HG02642 (cell line): ENCODE results near the gene PHF23.
A peak's percentile ranks its signal among the peaks of the same experiment; 100 is the strongest.
"Not testable (repeated sequence)": the region's sequence is repeated elsewhere in the genome, so short reads cannot be mapped to it uniquely, and the experiment has no call there.

Experiments
- ATAC-seq: cut with Tn5 transposase; IDR thresholded peaks from one replicate; pipeline ENCODE4 v1.9.1; 2021; ENCODE audit warnings: mild to moderate bottlenecking; ENCODE audit not compliant: unreplicated experiment, poor library complexity

Gene PHF23

GRCh38 chr17:7259555-7259889 lies 20.3 kb upstream of the PHF23 start:
- ATAC-seq = no peak

- ATAC-seq = no peak
These were observed 19.7 kb upstream of the PHF23 start for GRCh38 chr17:7258731-7259554.

- ATAC-seq = no peak
These were observed 17.7 kb upstream of the PHF23 start for GRCh38 chr17:7256766-7257456.

- no peak for ATAC-seq
These were observed 15.3 kb upstream of the PHF23 start for GRCh38 chr17:7254511-7254910.

GRCh38 chr17:7253082-7253481 lies 13.8 kb upstream of the PHF23 start:
- no peak for ATAC-seq

GRCh38 chr17:7252176-7253043 lies 13.2 kb upstream of the PHF23 start, which contains the start of gene ELP5:
Gene ELP5, plus strand, starts transcription at chr17:7252215. Its CDS starts 336 bp downstream, at chr17:7252551.
- peak; percentile 58 for ATAC-seq

GRCh38 chr17:7251661-7252175 lies 12.5 kb upstream of the PHF23 start, which contains the start of gene CTDNEP1:
Gene CTDNEP1, minus strand, starts transcription at chr17:7251734. Its CDS starts 438 bp downstream, at chr17:7251296.
- peak; percentile 80 for ATAC-seq

GRCh38 chr17:7250695-7251627 lies 11.7 kb upstream of the PHF23 start:
- peak; percentile 1 for ATAC-seq

- no peak for ATAC-seq
These were observed 10.6 kb upstream of the PHF23 start for GRCh38 chr17:7249830-7250229.

GRCh38 chr17:7249214-7249613 lies 10.0 kb upstream of the PHF23 start:
- no peak for ATAC-seq

- ATAC-seq = no peak
These were observed 9.5 kb upstream of the PHF23 start for GRCh38 chr17:7248796-7249195.

- ATAC-seq = no peak
These were observed 7.5 kb upstream of the PHF23 start for GRCh38 chr17:7246779-7247178.

GRCh38 chr17:7243838-7244237 lies 4.6 kb upstream of the PHF23 start:
- ATAC-seq = not testable (repeated sequence)

GRCh38 chr17:7243453-7243729 lies 4.1 kb upstream of the PHF23 start:
- ATAC-seq = no peak

GRCh38 chr17:7242717-7243452 lies 3.6 kb upstream of the PHF23 start:
- ATAC-seq = peak; percentile 44

GRCh38 chr17:7241783-7242716 lies 2.8 kb upstream of the PHF23 start, which contains the start of gene GABARAP:
Gene GABARAP, minus strand, starts transcription at chr17:7242449. Its CDS starts 119 bp downstream, at chr17:7242330.
- ATAC-seq = peak; percentile 32

GRCh38 chr17:7241090-7241733 lies 2.0 kb upstream of the PHF23 start:
- no peak for ATAC-seq
